Osteoblast (primary cell): ENCODE measurements around the gene FICD. TPM values are rescaled to one million over a fixed set of nuclear protein-coding genes. Genes with fewer than 3 reads are reported as not detected.

Experiments used
- DNase-seq: peaks from one replicate; pipeline ENCODE4 v3.0.0; 2011; ENCODE audit warnings: low spot score, mixed read lengths; ENCODE audit not compliant: insufficient read length; ENCODE audit errors: missing footprints
- H2AFZ ChIP-seq: 2 replicates; pipeline ENCODE4 v1.6.0; 2011; ENCODE audit warnings: mild to moderate bottlenecking, low read length
- H3K27ac ChIP-seq: 2 replicates; pipeline ENCODE4 v1.5.1; 2011; ENCODE audit warnings: mild to moderate bottlenecking, low read depth, low read length, moderate library complexity
- H3K27me3 ChIP-seq: 2 replicates; pipeline ENCODE4 v1.6.0; 2012; ENCODE audit warnings: mild to moderate bottlenecking, control low read depth, inconsistent platforms, low read length, moderate library complexity; ENCODE audit not compliant: insufficient read depth
- H3K36me3 ChIP-seq: 2 replicates; pipeline ENCODE4 v1.5.1; 2011; ENCODE audit warnings: mild to moderate bottlenecking, low read length, control low read depth, moderate library complexity; ENCODE audit not compliant: insufficient read depth
- H3K4me1 ChIP-seq: 2 replicates; pipeline ENCODE4 v1.5.1; 2011; ENCODE audit warnings: mild to moderate bottlenecking, low read length, control low read depth, moderate library complexity; ENCODE audit not compliant: insufficient read depth
- H3K4me2 ChIP-seq: 2 replicates; pipeline ENCODE4 v1.6.0; 2011; ENCODE audit warnings: mild to moderate bottlenecking, low read length; ENCODE audit not compliant: insufficient read depth
- H3K4me3 ChIP-seq: fragments of 200-600 bp; sonication (generic); 3 replicates; pipeline ENCODE4 v1.5.1; 2012; ENCODE audit warnings: mild to moderate bottlenecking, low read length, inconsistent platforms; ENCODE audit not compliant: insufficient read depth
- H3K79me2 ChIP-seq: 2 replicates; pipeline ENCODE4 v1.6.0; 2012; ENCODE audit warnings: mild to moderate bottlenecking, low read length, control low read depth, inconsistent platforms; ENCODE audit not compliant: insufficient read depth
- H3K9me3 ChIP-seq: 2 replicates; pipeline ENCODE4 v1.5.1; 2011; ENCODE audit warnings: low read depth, low read length, control low read depth
- H4K20me1 ChIP-seq: 2 replicates; pipeline ENCODE4 v1.6.0; 2012; ENCODE audit warnings: mild to moderate bottlenecking, low read length, control low read depth; ENCODE audit not compliant: insufficient read depth
- total RNA-seq: library from RNA; depleted of rRNA; stranded (reverse); fragments of >200 nt; gene quantifications from 2 replicates; pipeline ENCODE4 v1.2.3, GENCODE V29; 2012
- TF ChIP-seq, protein P1 (sequence below): IDR thresholded peaks from 2 replicates; pipeline ENCODE4 v1.5.1; 2011; ENCODE audit warnings: mild to moderate bottlenecking, low read depth, low read length, moderate library complexity; ENCODE audit errors: extremely low read depth

The FICD gene
- total RNA-seq, 1 donor: 5.4 TPM

- H3K27me3 ChIP-seq: no peaks in the 10 kb centered on the region
- H3K27ac ChIP-seq: no peak overlapping the region
- H3K36me3 ChIP-seq: no peaks in the 10 kb centered on the region
- H3K79me2 ChIP-seq: no peaks in the 10 kb centered on the region
- no peak for DNase-seq
- H3K4me3 ChIP-seq: no peak overlapping the region
- no peaks in the 10 kb centered on the region for H4K20me1 ChIP-seq
- TF ChIP-seq, protein P1, sequence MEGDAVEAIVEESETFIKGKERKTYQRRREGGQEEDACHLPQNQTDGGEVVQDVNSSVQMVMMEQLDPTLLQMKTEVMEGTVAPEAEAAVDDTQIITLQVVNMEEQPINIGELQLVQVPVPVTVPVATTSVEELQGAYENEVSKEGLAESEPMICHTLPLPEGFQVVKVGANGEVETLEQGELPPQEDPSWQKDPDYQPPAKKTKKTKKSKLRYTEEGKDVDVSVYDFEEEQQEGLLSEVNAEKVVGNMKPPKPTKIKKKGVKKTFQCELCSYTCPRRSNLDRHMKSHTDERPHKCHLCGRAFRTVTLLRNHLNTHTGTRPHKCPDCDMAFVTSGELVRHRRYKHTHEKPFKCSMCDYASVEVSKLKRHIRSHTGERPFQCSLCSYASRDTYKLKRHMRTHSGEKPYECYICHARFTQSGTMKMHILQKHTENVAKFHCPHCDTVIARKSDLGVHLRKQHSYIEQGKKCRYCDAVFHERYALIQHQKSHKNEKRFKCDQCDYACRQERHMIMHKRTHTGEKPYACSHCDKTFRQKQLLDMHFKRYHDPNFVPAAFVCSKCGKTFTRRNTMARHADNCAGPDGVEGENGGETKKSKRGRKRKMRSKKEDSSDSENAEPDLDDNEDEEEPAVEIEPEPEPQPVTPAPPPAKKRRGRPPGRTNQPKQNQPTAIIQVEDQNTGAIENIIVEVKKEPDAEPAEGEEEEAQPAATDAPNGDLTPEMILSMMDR: no peak
- H3K4me2 ChIP-seq: no peak overlapping the region
- H3K4me1 ChIP-seq: no peaks in the 10 kb centered on the region
- no peak overlapping the region for H2AFZ ChIP-seq
- H3K9me3 ChIP-seq: no peaks in the 10 kb centered on the region
These were observed 41.5 kb upstream of the FICD start for GRCh38 chr12:108473400-108474055.

DNA sequence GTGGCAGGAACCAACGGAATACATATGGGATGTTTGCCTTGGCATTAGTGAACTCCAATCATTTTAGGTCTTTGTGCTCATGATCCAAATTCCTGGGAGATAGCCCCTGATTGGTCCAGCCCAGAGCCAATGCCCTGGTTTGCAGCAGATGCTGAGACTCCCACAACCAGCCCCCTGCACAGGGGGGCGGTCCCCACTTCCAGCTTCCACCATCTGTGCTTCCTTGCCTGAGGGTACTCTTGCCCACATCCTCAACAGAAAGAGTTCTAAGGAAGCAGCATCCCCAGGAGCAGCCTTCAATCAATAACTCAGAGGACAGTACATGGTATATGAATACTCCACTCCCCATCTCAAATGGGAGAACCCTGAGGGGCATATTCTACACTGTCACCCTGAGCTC is 39.7 kb upstream of the FICD start:
- no peak overlapping the region for H2AFZ ChIP-seq

DNA sequence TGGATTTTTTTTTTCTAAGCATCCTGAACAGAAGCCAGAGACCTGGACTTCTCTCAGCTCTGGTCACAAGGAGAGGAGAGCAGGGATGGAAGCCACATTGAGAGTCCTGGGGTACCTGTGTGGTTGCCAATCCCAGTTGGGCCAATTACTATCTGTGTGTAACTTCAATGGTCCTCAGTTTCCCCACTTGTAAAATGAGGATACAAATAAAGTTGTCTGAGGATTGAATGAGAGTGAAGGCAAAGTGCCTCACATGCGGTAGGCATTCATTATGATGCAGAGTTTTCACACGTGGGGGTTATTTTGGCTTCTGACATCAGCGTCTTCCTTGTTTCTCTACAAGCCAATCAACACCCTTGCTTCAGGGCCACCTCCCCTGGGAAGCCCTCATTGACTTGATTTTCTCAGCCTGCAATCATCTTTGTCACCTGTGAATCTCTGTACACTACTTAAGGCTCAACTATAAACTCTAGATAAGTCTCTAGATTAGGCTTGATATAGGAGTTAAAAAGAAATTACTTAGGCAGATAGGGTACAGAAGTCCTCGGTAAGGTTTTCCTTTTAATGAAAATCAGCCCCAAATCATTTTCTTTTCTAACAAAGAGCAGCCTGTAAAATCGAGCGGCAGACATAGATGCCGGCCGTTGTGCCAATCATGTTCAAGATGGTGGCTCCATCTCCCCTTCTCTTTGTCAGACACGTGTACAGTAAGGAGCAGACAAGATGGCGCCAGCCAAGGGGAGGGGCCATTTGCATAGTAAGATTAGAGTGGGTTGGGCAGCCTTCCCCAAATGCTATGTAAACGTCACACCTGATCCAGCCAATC is 37.8 kb upstream of the FICD start:
- no peak overlapping the region for H3K27ac ChIP-seq
- H3K4me2 ChIP-seq: no peak overlapping the region
- TF ChIP-seq, protein P1: no peak
- H3K4me3 ChIP-seq: no peak overlapping the region
- no peaks in the 10 kb centered on the region for H3K36me3 ChIP-seq
- no peaks in the 10 kb centered on the region for H3K9me3 ChIP-seq
- DNase-seq: no peak
- no peaks in the 10 kb centered on the region for H4K20me1 ChIP-seq
- no peak overlapping the region for H2AFZ ChIP-seq
- no peaks in the 10 kb centered on the region for H3K79me2 ChIP-seq
- H3K4me1 ChIP-seq: no peaks in the 10 kb centered on the region
- H3K27me3 ChIP-seq: no peaks in the 10 kb centered on the region

More for the DNA sequence above, 39.7 kb upstream of the FICD start:
- Histone ChIP-seq H3K4me2 (no peak overlapping the region), H3K79me2 (no peaks in the 10 kb centered on the region), H3K27me3 (no peaks in the 10 kb centered on the region), H3K36me3 (no peaks in the 10 kb centered on the region), H3K4me1 (no peaks in the 10 kb centered on the region), H4K20me1 (no peaks in the 10 kb centered on the region), H3K4me3 (no peak overlapping the region), H3K27ac (no peak overlapping the region), H3K9me3 (no peaks in the 10 kb centered on the region)
- no peak for DNase-seq
- TF ChIP-seq, protein P1: no peak

DNA sequence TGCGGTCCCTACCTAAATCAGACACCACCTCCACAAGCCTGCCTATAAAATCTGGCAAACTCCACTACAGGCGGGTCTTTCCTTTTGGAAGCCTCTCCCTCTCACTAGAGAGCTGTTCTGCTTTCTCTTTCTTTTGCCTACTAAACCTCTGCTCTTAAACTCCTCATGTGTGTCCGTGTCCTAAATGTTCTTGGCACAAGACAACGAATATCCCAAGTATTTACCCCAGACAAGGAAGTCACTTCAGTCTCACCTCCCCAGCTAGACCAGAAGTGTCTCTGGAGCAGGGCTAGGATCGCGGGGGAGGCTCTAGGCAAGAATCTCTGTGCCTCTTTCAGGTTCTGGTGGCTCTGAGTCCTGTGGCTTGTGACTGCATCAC is 37.2 kb upstream of the FICD start:
- Histone ChIP-seq H3K79me2 (no peaks in the 10 kb centered on the region), H3K4me3 (no peak overlapping the region), H3K4me2 (no peak overlapping the region), H3K27me3 (no peaks in the 10 kb centered on the region), H3K36me3 (no peaks in the 10 kb centered on the region), H3K4me1 (no peaks in the 10 kb centered on the region), H2AFZ (no peak overlapping the region), H3K9me3 (no peaks in the 10 kb centered on the region), H3K27ac (no peak overlapping the region), H4K20me1 (no peaks in the 10 kb centered on the region)
- DNase-seq: no peak
- TF ChIP-seq, protein P1: no peak
